ENCODE measurements around the gene PTCD2.

Gene PTCD2

GRCh38 chr5:72346398-72346797 lies 26.2 kb downstream of the PTCD2 start:
- no peak for DNase-seq (ENCODE audit: low read depth in 2 of 2)

GRCh38 chr5:72347801-72348308 lies 27.7 kb downstream of the PTCD2 start:
- no peak for DNase-seq (ENCODE audit: low read depth in 2 of 2)

GRCh38 chr5:72351376-72351775 lies 31.2 kb downstream of the PTCD2 start:
- DNase-seq (ENCODE audit: low read depth in 2 of 2): no peak

- DNase-seq (ENCODE audit: low read depth in 2 of 2): no peak
These were observed 32.4 kb downstream of the PTCD2 start for GRCh38 chr5:72352616-72353015.

GRCh38 chr5:72353046-72353445 lies 32.9 kb downstream of the PTCD2 start:
- no peak for DNase-seq (ENCODE audit: low read depth in 2 of 2)

GRCh38 chr5:72355706-72356299 lies 35.6 kb downstream of the PTCD2 start:
- DNase-seq (ENCODE audit: low read depth in 2 of 2): no peak

GRCh38 chr5:72356361-72356760 lies 36.2 kb downstream of the PTCD2 start:
- no peak for DNase-seq (ENCODE audit: low read depth in 2 of 2)

GRCh38 chr5:72358925-72359324 lies 38.8 kb downstream of the PTCD2 start:
- DNase-seq (ENCODE audit: low read depth in 2 of 2): no peak

- no peak for DNase-seq (ENCODE audit: low read depth in 2 of 2)
These were observed 39.7 kb downstream of the PTCD2 start for GRCh38 chr5:72359886-72360285.

GRCh38 chr5:72363166-72363802 lies 43.1 kb downstream of the PTCD2 start:
- DNase-seq (ENCODE audit: low read depth in 2 of 2): no peak

- DNase-seq (ENCODE audit: low read depth in 2 of 2): no peak
These were observed 44.0 kb downstream of the PTCD2 start for GRCh38 chr5:72364171-72364570.

- no peak for DNase-seq (ENCODE audit: low read depth in 2 of 2)
These were observed 44.8 kb downstream of the PTCD2 start for GRCh38 chr5:72364951-72365350.

- DNase-seq (ENCODE audit: low read depth in 2 of 2): no peak
These were observed 46.3 kb downstream of the PTCD2 start for GRCh38 chr5:72366324-72366976.

- DNase-seq (ENCODE audit: low read depth in 2 of 2): no peak
These were observed 48.1 kb downstream of the PTCD2 start for GRCh38 chr5:72368271-72368670.

- DNase-seq (ENCODE audit: low read depth in 2 of 2): no peak
These were observed 49.1 kb downstream of the PTCD2 start for GRCh38 chr5:72369301-72369700.

- DNase-seq (ENCODE audit: low read depth in 2 of 2): no peak
These were observed 49.5 kb downstream of the PTCD2 start for GRCh38 chr5:72369711-72370110.

GRCh38 chr5:72372331-72372730 lies 52.2 kb downstream of the PTCD2 start:
- no peak for DNase-seq (ENCODE audit: low read depth in 2 of 2)

- no peak for DNase-seq (ENCODE audit: low read depth in 2 of 2)
These were observed 52.8 kb downstream of the PTCD2 start for GRCh38 chr5:72372923-72373322.

GRCh38 chr5:72374844-72375243 lies 54.7 kb downstream of the PTCD2 start:
- DNase-seq (ENCODE audit: low read depth in 2 of 2): no peak

GRCh38 chr5:72376381-72376780 lies 56.2 kb downstream of the PTCD2 start:
- DNase-seq (ENCODE audit: low read depth in 2 of 2): no peak

GRCh38 chr5:72377910-72378638 lies 57.9 kb downstream of the PTCD2 start:
- DNase-seq (ENCODE audit: low read depth in 2 of 2): no peak

GRCh38 chr5:72378639-72379289 lies 58.6 kb downstream of the PTCD2 start:
- no peak for DNase-seq (ENCODE audit: low read depth in 2 of 2)

Measured in stimulated activated CD8-positive, alpha-beta memory T cell treated with anti-CD3 and anti-CD28 coated beads, Interleukin-7, amount 100 ng/mL, for 4 hours (primary cell).